HG03097 (cell line): ENCODE data around the gene STX2.
"Not testable (repeated sequence)": the region's sequence is repeated elsewhere in the genome, so short reads cannot be mapped to it uniquely, and the experiment has no call there.

Experiments
- ATAC-seq: cut with Tn5 transposase; IDR thresholded peaks from one replicate; pipeline ENCODE4 v1.9.1; 2021; ENCODE audit not compliant: unreplicated experiment, low FRiP score

STX2 gene

DNA sequence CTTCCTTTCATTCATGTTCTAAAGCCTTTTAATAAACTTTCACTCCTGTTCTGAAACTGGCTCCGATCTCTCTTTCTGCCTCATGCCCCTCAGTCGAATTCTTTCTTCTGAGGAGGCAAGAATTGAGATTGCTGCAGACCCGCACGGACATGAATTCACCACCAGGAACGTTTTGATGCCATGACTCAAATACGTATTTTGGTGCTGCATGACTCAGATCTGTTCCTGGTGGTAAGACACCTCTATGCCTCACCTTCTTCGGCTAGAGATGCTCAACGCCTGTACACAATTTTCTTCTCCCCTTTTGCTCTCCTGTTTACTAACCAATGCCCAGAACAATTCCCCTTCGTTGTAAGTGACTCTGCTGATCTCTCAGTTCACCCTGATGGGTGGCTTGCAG, 70.9 kb downstream of the STX2 start:
- ATAC-seq = no peak

DNA sequence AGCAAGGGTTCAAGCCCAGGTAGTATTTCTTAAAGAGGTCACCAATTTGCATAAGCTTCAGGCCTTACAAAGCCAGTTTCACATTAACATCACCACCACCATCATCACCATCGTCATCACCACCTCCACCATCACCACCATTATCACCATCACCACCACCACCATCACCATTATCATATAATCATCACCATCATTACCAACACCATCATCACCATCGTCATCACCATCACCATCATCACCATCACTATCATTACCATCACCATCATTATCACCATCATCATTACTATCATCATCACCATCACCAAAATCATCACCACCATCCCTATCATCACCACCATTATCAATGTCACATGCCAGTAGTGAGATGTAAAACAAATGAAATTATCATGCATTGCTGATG, 72.6 kb downstream of the STX2 start:
- no peak for ATAC-seq

DNA sequence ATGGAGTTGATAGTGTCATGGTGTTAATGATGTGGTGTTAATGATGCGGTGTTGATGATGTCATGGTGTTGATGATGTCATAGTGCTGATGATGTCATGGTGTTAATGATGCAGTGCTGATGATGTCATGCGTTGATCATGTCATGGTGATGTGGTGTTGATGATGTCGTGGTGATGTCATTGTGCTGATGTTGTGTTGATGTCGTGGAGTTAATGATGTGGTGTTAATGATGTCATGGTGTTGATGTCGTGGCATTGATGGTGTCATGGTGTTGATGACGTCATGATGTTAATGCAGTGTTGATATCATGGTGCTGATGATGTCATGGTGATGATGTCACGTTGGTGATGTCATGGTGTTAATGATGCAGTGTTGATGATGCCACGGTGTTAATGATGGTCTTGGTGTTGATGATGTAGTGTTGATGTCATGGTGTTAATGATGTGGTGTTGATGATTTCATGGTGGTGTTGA, 73.8 kb downstream of the STX2 start:
- no peak for ATAC-seq

DNA sequence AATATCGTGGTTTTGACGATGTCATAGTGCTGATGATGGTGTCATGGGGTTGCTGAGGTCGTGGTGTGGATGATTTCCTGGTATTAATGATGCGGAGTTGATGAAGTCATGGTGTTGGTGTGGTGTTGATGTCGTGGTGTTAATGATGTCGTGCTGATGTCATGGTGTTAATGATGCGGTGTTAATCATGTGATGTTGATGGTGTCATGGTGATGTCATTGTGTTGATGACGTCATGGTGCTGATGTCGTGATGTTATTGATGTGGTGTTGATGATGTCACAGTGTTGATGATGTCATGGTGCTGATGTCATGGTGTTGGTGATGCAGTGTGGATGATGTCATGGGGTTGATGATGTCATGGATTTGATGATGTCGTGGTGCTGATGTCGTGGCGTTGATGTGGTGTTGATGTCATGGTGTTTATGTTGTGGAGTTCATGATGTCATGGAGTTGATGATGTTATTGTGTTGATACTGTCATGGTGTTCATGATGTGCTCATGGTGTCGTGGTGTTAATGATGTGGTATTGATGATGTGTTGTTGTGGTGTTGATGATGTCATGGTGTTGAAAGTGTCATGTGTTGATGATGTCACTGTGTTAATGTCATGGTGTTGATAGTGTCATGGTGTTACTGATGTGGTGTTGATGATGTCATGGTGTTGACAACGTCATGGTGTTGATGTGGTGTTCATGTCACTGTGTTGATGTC, 74.4 kb downstream of the STX2 start:
- ATAC-seq = no peak

DNA sequence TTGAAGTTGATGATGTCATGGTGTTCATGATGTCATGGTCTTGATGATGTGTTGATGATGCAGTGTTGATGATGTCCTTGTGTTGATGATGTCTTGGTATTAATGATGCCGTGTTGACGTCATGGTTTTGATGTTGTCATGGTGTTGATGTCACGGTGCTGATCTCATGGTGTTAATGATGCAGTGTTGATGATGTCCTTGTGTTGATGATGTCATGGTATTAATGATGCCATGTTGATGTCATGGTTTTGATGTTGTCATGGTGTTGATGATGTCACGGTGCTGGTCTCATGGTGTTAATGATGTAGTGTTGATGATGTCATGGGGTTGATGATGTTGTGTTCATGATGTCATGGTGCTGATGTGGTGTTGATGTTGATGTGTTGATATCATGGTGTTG, 75.0 kb downstream of the STX2 start:
- no peak for ATAC-seq

DNA sequence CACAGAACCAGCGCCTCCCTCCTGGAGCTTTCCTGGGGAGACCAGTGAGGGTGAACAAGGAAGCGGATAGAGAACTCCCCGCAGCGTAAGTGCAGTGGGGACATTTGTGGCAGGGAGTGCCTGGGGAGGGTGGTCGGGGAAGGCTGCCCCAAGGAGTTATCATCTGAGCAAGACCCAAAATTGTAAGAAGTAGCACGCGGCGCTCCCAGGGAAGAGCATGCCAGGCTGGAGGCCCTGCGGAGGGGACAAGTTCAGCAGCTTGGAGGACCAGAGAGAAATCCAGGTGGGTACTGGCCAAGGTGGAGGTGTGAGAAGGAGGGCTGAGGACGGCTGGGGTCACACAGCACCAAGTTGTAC, 76.8 kb downstream of the STX2 start:
- ATAC-seq = no peak

DNA sequence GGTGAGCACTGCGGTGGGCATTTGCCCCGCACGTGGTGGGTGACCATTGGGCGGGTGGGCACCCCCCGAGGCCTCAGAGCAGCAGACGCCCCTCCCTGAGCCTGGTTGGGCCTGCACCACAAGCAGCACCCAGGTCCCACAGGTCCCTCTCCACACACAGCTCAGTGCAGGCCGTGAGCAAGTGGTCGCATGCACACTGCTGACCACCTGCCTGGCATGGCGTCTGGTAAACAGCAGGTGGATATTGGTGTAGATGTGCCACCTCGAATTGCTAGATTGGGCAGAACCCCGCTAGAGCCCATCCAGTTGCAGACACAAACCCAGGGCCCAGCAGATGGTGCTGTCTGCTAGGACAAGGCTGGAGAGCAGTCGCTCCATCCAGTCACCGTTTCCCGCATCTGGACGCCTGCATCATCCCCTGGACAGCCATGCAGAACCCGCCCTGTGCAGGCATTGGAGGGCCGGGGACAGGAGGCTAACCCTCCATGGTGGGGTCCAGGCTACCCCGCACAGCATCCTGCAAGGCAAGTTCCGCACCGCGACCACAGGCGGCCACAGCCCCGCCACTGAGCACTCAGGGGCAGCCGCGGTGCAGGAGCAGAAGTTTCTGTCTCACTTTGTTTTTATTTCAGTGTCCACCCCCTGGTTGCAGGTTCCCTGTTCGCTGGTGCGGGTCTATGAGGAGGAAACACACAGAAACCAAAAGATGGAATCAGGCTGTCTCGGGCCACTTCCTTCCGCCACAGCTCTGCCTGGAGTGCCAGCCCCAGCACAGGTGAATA, 77.3 kb downstream of the STX2 start:
- ATAC-seq = no peak

DNA sequence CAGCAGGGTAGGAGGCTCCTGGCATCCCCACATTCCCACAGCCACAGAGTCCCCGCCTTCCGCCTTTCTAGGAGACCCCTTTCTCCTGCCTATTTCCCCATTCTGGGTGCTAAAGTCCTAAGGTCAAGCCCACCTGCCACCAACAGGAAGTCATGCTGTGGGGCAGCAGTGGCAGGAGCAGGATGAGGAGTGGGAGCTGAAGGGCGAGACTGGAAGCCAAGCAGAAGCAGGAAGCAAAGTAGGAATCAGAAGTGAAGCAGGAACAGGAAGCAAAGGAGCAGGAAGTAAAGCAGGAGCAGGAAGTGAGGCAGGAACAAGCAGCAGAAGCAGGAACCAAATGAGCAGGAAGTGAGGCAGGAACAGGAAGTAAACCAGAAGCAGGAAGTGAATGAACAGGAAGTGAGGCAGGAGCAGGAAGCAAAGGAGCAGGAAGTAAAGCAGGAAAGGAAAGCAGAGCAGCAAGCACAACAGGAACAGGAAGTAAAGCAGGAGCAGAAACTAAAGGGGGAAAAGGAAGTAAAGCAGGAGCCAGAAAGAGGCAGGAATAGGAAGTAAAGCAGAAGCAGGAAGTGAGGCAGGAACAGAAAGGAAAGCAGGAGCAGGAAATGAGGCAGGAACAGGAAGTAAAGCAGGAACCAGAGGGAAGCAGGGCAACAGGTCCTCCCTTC, 84.7 kb downstream of the STX2 start:
- no peak for ATAC-seq

DNA sequence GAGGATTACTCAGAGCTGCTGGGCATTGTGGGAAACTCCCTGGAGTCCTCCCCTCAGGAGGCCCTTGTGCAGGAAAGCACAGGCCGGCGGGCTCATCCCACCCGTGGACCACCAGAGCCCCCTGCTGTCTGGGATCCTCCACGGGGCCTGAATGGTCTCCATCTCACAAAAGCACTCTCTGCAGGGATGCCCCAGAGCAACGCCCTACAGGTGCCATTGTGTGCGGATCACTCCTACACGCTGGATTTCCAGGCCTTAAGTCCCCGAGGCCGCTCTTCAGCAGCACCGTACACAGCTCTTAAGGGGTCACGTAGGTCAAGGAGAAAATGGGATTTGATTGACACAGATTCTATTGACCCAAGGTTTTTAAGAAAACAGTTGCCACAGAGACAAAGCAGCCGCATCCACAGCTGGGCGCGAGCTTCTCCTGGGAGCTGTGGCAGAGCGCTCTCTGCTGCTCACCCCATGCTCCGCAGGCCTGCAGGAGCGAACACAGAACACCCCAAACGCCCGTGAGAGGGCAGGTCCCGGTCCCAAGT, 86.3 kb downstream of the STX2 start:
- no peak for ATAC-seq

DNA sequence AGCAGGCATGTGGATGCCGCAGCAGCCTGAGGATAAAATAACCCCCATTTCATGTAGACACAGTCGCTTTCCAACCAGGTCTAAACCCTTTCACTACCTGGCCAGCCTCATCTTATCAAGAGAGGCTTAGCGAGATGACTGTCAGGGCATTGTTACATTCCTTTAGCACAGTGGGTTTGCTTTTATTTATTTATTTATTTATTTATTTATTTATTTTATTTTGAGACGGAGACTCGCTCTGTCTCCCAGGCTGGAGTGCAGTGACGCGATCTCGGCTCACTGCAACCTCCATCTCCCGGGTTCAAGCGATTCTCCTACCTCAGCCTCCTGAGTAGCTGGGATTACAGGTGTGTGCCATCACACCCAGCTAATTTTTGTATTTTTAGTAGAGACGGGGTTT, 87.0 kb downstream of the STX2 start:
- ATAC-seq = not testable (repeated sequence)

DNA sequence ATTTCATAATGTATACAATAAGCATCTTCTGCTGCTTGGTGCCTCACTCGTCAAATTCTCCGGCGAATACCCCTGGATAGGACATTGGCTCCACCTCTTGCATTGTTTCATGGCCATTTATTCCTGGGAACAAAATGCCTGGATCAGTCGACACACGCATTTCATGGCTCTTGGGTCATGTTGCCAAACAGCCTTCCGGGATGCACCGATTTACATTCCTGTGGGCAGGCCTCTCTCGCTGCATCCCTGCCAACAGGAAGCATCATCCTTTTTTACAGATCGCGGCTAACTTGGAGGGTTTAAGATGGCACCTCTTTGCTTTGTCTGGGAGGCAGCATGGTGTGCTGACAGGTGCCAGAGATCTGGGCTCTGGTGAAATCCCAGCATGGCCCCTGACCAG, 90.3 kb downstream of the STX2 start:
- ATAC-seq = no peak

DNA sequence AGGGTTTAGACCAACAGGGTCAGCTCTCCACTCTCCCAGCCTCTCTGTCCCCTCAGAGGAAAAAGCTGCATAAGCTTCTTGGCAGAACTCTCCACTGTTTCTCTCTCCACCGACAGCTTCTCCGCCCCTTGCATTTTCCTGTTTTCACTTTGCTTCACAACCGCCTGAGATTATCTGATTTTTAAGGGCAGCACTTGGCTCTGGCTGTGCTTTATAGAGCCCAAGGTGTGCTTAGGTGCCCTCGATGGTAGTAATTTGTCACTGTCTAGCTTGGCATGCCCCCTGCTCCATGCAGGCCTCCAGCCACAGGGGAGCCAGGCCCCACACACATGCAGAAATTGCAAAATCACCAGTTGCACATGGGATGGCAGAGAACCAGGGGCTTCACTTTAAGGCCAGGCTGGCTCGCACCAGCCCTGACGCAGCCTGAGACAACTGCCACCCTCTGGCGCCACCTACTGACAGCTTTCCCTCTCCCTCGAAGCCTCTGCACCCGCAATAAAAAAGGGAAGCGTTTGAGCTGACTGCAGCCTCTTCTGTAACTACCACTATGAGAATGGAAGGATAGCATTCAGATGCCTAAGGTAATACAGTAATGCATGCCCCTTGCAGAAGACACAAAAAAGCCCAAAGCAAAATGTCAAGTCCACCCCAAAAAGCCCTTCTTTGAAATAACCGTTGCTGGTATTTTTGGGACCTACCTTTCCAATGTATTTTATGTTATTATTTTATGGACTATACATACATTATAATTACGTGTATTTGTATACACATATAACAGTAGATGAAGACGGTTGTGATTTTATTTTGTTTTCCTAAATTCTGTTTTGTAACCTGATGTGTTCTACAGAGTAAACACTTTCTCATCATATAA, 90.9 kb downstream of the STX2 start:
- peak; percentile 84 for ATAC-seq

DNA sequence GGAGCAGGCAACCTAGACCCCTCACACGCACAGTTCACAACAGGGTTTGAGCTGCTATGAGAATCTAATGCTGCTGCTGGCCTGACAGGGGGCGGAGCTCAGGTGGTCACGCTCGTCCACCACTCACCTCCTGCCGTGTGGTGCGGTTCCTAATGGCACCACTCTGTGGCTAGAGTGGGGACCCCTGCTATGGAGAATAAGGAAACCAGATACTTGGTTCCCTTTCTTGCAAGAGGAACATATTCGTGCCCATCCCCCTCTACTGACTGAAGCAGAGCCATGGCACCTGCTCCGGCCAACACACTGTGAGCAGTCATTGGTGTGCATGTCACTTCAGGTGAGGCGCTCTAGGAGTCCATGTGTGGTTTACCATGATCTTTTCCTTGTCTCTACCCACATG, 92.5 kb downstream of the STX2 start:
- no peak for ATAC-seq

DNA sequence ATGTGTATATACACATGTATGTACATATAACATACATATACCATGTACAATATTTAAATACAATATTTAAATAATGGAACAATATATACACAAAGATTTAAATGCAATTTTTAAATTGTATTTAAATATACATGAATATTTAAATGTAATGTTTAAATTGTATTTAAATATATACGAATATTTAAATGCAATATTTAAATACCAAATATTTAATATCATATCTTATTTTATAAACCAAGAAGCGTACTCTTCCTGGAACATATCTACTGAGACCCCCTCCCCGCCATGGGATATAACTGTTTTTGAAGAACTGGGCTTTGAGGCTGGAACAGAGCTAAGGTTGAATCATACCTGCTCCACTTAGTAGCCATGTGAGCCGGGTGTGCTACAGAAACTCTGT, 93.1 kb downstream of the STX2 start:
- ATAC-seq = no peak

DNA sequence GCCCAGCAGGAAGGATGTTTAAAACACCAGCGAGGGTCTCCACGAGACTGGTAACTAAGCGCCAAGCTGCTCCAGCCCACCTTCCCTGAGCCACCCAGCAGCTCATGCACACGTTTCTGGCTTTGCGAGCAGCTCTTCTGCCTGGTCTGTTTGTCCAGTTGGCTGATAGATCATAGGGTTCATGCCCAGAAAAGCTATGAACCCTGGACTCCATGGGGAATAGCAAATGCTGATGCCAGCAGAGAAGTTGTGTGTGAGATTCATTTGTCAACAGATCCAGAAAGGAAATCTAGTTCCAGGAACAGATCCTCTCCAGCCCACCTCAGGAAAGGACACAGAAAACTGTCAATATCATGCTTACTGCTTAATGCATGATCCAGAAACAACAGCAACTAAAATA, 94.8 kb downstream of the STX2 start:
- ATAC-seq = no peak

DNA sequence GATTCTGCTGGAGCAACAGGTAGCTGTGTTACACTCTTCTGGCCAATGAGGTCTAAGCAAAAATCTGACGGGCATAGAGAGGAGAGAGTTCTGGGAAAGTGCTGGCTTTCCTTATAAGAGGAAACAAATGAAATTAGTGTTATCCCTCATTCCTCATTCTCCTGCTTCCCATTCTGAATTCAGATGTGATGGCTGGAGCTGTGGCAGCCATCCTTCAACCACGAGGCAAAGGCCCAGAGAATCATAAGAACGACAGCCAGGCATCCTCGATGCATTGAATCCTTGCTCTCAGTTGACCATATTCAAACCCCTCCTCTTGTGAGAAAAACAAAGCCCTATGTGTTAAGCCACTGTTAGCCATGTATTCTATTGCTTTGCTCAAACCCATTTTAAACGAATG, 95.4 kb downstream of the STX2 start:
- no peak for ATAC-seq

DNA sequence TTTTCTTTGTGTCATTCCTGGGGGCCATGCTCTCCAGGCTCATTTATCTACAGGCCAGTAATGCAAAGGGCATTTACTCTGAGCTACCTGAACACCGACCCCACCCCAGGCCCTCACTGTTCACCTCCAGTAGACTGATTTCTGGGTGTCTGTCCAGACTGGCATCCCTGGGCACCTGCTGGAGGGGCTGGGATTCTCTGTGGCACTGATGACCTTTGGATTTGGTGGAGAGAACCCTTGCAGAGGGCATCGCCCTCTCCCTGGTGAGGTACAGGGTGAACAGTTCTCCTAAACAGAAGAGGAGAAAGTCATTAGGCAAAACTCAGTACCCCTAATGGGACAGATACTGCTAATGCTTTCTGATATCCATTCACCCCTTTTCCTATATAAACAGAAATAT, 95.9 kb downstream of the STX2 start:
- ATAC-seq = no peak

DNA sequence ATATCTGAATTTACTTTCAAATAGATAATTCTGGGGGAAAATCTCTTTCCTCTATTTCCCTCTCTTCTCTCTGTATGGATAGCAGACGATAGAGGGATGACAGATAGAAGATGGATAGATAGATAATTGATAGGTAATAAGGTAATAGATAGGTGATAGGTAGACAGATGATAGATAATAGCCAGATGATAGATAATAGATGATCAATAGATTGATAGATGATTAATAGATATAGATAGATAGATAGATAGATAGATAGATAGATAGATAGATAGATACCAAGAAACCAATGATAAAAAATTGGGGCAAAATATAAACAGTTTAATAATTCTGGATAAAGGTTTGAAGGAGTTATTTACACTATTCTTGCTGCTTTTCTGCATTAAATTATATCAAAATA, 96.3 kb downstream of the STX2 start:
- no peak for ATAC-seq

DNA sequence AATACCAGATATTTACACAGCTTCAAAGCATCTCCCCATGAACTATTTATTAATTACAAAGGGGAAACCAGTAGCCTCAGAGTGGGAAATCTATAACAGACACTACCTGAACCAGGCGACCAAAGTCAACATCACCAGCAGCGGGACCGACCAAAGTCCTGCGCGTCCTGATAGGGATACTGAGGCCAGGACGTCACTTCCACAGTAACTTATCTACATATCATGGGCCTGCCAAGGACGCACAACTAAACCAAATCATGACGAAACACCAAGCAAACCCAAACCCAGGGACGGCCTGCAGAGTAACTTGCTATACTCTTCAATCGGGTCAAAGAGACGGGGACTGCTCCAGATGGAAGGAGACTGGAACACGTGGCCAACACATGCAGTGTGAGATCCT, 96.9 kb downstream of the STX2 start:
- no peak for ATAC-seq
